Measurements from ENCODE around the gene IGF2BP2.

Gene IGF2BP2

DNA sequence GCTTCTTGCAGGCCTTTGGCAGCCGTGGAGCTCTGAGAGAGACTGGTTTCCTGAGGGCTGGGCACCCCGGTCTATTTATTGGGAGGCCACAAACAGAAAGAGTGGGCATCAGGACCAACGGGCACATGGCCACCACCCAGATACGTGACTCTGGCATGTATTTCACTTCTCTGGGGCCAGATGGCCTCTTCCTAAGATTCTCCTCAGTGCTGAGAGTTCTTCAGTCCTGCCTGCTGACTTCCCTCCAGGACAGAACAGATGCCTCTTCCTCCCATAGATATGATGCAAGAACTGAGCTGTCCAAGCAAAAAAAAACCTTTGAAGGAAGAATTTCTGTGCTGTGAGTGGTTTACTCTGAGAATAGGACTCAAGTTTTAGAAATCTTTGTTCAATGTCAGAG, 107.7 kb downstream of the IGF2BP2 start:
- Histone ChIP-seq H2BK120ac (ENCODE audit: insufficient read depth, low read length, poor library complexity) (peak overlapping the region; percentile 17), H3K27me3 (ENCODE audit: insufficient read depth, low read length) (no peaks in the 10 kb centered on the region), H3K36me3 (ENCODE audit: control insufficient read depth in 1 of 2, insufficient read depth in 2 of 2, low read length in 2 of 2) (peaks cover 3 to 8% of the 10 kb centered on the region in 2 experiments), H3K18ac (ENCODE audit: low read length) (peak overlapping the region; percentile 42), H3K9ac (ENCODE audit: low read length) (no peak overlapping the region), H4K8ac (ENCODE audit: low read depth, low read length) (peak overlapping the region; percentile 26), H3K4me1 (ENCODE audit: control insufficient read depth in 1 of 2, insufficient read depth in 2 of 2, low read length in 2 of 2) (peaks cover 28 to 31% of the 10 kb centered on the region in 2 experiments), H3K4ac (ENCODE audit: low read depth, low read length) (peak overlapping the region; percentile 87), H3K23ac (ENCODE audit: low read length) (no peak overlapping the region), H3K27ac (ENCODE audit: low read depth, low read length) (peak overlapping the region; percentile 73), H2AK5ac (ENCODE audit: low read length) (no peak overlapping the region), H4K12ac (ENCODE audit: low read depth, low read length) (no peak overlapping the region), H2BK12ac (ENCODE audit: low read length) (peak overlapping the region; percentile 25), H3K9me3 (ENCODE audit: insufficient read depth, low read depth, low read length) (no peaks in the 10 kb centered on the region), H2AFZ (ENCODE audit: insufficient read depth, low read length, poor library complexity) (no peak overlapping the region), H3K79me2 (ENCODE audit: control insufficient read depth, insufficient read depth, low read length, poor library complexity) (peaks cover 7% of the 10 kb centered on the region), H3K4me3 (ENCODE audit: low read depth, low read length) (no peak overlapping the region), H3K4me2 (ENCODE audit: low read length) (no peak overlapping the region), H3K14ac (ENCODE audit: low read length) (peak overlapping the region; percentile 16), H3K79me1 (ENCODE audit: low read length) (peaks cover 13% of the 10 kb centered on the region), H4K91ac (ENCODE audit: low read depth, low read length) (peak overlapping the region; percentile 42), H2BK5ac (ENCODE audit: low read depth, low read length, poor library complexity) (peak overlapping the region; percentile 25)
- WGBS (ENCODE audit: extremely low coverage, insufficient coverage, insufficient read length) = no CpG with 5 or more reads among the region's 4 CpGs
- peak in 1 of 2 donors; percentile 53 for DNase-seq

DNA sequence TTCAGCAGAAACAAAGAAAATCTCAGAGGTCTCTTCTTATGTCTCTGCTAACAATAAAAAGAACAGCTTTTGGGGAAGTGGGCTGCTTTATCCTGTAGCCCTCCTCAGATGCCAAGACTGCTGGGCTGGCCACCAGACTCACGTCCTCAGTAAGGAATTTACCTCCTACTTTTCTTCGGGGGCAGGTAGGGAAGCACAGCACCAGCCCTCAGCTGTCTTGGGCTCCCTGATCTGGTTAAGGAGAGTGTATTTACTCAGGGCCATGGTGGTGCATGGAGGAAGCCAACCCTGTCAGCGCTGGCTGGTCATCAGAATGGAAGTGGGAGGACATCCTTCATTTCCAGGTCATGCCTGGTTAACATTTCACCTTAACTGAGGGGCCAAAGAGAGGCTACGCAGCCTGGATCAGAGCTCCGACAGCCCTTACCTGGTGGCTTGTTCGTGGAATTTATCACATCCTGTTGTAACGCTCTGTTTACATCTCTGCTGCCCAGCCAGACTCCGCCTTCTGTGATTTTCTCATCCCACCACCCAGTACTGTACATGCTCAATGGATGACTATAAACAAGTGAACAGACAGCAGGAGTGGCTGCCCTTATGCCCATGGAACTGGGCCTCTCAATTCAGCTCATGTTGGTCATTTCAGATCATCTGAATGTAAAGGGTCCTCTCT, 108.3 kb downstream of the IGF2BP2 start:
- H3K14ac ChIP-seq (ENCODE audit: low read length) = peak overlapping the region; percentile 16
- H2BK120ac ChIP-seq (ENCODE audit: insufficient read depth, low read length, poor library complexity) = peak overlapping the region; percentile 17
- H3K4me2 ChIP-seq (ENCODE audit: low read length) = no peak overlapping the region
- peak overlapping the region; percentile 85 for H3K18ac ChIP-seq (ENCODE audit: low read length)
- H4K12ac ChIP-seq (ENCODE audit: low read depth, low read length) = no peak overlapping the region
- H3K4ac ChIP-seq (ENCODE audit: low read depth, low read length) = peak overlapping the region; percentile 87
- H3K79me1 ChIP-seq (ENCODE audit: low read length) = peaks cover 13% of the 10 kb centered on the region
- H3K9ac ChIP-seq (ENCODE audit: low read length) = no peak overlapping the region
- H3K36me3 ChIP-seq (ENCODE audit: control insufficient read depth in 1 of 2, insufficient read depth in 2 of 2, low read length in 2 of 2) = peaks cover 3 to 8% of the 10 kb centered on the region in 2 experiments
- no peak for DNase-seq
- peak overlapping the region; percentile 26 for H4K8ac ChIP-seq (ENCODE audit: low read depth, low read length)
- H2AFZ ChIP-seq (ENCODE audit: insufficient read depth, low read length, poor library complexity) = peak overlapping the region; percentile 17
- no peaks in the 10 kb centered on the region for H3K27me3 ChIP-seq (ENCODE audit: insufficient read depth, low read length)
- peak overlapping the region; percentile 25 for H2BK12ac ChIP-seq (ENCODE audit: low read length)
- H3K4me3 ChIP-seq (ENCODE audit: low read depth, low read length) = no peak overlapping the region
- peaks cover 29 to 33% of the 10 kb centered on the region in 2 experiments for H3K4me1 ChIP-seq (ENCODE audit: control insufficient read depth in 1 of 2, insufficient read depth in 2 of 2, low read length in 2 of 2)
- H3K23ac ChIP-seq (ENCODE audit: low read length) = no peak overlapping the region
- H3K79me2 ChIP-seq (ENCODE audit: control insufficient read depth, insufficient read depth, low read length, poor library complexity) = peaks cover 7% of the 10 kb centered on the region
- H2BK5ac ChIP-seq (ENCODE audit: low read depth, low read length, poor library complexity) = peak overlapping the region; percentile 50
- WGBS (ENCODE audit: extremely low coverage, insufficient coverage, insufficient read length) = no CpG with 5 or more reads among the region's 8 CpGs
- peak overlapping the region; percentile 63 for H2AK5ac ChIP-seq (ENCODE audit: low read length)
- peak overlapping the region; percentile 42 for H4K91ac ChIP-seq (ENCODE audit: low read depth, low read length)
- no peaks in the 10 kb centered on the region for H3K9me3 ChIP-seq (ENCODE audit: insufficient read depth, low read depth, low read length)
- peak overlapping the region; percentile 53 for H3K27ac ChIP-seq (ENCODE audit: low read depth, low read length)

DNA sequence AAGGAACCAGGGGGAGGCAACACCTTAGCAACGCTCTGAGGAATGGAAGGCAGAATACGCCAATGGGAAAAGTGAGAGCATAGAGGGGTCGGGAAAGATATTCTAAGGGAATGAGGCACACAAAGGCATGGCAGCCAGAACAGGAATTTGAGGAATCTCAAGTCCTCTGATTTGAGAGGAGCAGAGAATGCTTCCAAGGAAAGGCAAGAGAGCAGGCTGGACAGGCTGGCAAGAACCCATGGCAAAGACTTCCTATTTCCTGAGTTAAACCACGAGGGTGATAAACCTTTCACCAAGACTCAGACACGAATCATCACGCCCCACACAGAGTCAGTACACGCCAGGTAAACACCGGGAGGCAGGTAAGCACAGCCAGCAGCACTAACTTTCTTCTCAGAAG, 109.8 kb downstream of the IGF2BP2 start:
- H3K27me3 ChIP-seq (ENCODE audit: insufficient read depth, low read length) = no peaks in the 10 kb centered on the region
- H3K14ac ChIP-seq (ENCODE audit: low read length) = no peak overlapping the region
- H3K18ac ChIP-seq (ENCODE audit: low read length) = no peak overlapping the region
- no peak overlapping the region for H2BK120ac ChIP-seq (ENCODE audit: insufficient read depth, low read length, poor library complexity)
- H4K91ac ChIP-seq (ENCODE audit: low read depth, low read length) = no peak overlapping the region
- H2BK12ac ChIP-seq (ENCODE audit: low read length) = no peak overlapping the region
- H3K27ac ChIP-seq (ENCODE audit: low read depth, low read length) = no peak overlapping the region
- peak in 1 of 2 donors; percentile 22 for DNase-seq
- no peak overlapping the region for H3K4ac ChIP-seq (ENCODE audit: low read depth, low read length)
- no peak overlapping the region for H2AFZ ChIP-seq (ENCODE audit: insufficient read depth, low read length, poor library complexity)
- H3K79me2 ChIP-seq (ENCODE audit: control insufficient read depth, insufficient read depth, low read length, poor library complexity) = peaks cover 7% of the 10 kb centered on the region
- H3K23ac ChIP-seq (ENCODE audit: low read length) = no peak overlapping the region
- H4K8ac ChIP-seq (ENCODE audit: low read depth, low read length) = no peak overlapping the region
- peaks cover 31 to 35% of the 10 kb centered on the region in 2 experiments for H3K4me1 ChIP-seq (ENCODE audit: control insufficient read depth in 1 of 2, insufficient read depth in 2 of 2, low read length in 2 of 2)
- peaks cover 2 to 3% of the 10 kb centered on the region in 2 experiments for H3K36me3 ChIP-seq (ENCODE audit: control insufficient read depth in 1 of 2, insufficient read depth in 2 of 2, low read length in 2 of 2)
- no peak overlapping the region for H3K4me3 ChIP-seq (ENCODE audit: low read depth, low read length)
- H2BK5ac ChIP-seq (ENCODE audit: low read depth, low read length, poor library complexity) = no peak overlapping the region
- no CpG with 5 or more reads among the region's 8 CpGs for WGBS (ENCODE audit: extremely low coverage, insufficient coverage, insufficient read length)
- H3K9me3 ChIP-seq (ENCODE audit: insufficient read depth, low read depth, low read length) = no peaks in the 10 kb centered on the region
- H4K12ac ChIP-seq (ENCODE audit: low read depth, low read length) = no peak overlapping the region
- H2AK5ac ChIP-seq (ENCODE audit: low read length) = no peak overlapping the region
- peaks cover 13% of the 10 kb centered on the region for H3K79me1 ChIP-seq (ENCODE audit: low read length)
- no peak overlapping the region for H3K9ac ChIP-seq (ENCODE audit: low read length)
- peak overlapping the region; percentile 42 for H3K4me2 ChIP-seq (ENCODE audit: low read length)

DNA sequence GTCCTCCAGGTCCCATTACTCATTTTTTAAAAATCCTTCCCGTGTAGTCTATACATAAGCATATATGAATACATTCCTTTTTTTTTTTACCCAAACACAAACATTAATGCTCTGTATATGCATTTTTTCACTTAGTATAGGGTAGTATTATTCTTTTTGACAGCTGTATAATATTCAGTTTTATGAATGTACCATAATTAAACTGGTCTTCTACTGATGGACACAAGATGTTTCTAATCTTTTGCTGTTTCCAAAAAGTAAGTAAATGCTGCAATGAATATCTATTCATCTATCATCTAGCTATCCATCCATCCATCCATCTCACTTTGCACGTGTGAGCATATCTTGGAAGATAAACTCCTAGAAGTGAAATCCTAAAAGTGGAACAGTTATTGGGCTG, 110.8 kb downstream of the IGF2BP2 start:
- H2BK12ac ChIP-seq (ENCODE audit: low read length) = no peak overlapping the region
- H3K27ac ChIP-seq (ENCODE audit: low read depth, low read length) = no peak overlapping the region
- no peak overlapping the region for H3K4me3 ChIP-seq (ENCODE audit: low read depth, low read length)
- H2BK120ac ChIP-seq (ENCODE audit: insufficient read depth, low read length, poor library complexity) = no peak overlapping the region
- H3K4ac ChIP-seq (ENCODE audit: low read depth, low read length) = no peak overlapping the region
- H3K9ac ChIP-seq (ENCODE audit: low read length) = no peak overlapping the region
- H3K18ac ChIP-seq (ENCODE audit: low read length) = no peak overlapping the region
- peaks cover 7% of the 10 kb centered on the region for H3K79me2 ChIP-seq (ENCODE audit: control insufficient read depth, insufficient read depth, low read length, poor library complexity)
- H3K36me3 ChIP-seq (ENCODE audit: control insufficient read depth in 1 of 2, insufficient read depth in 2 of 2, low read length in 2 of 2) = peaks cover 2 to 3% of the 10 kb centered on the region in 2 experiments
- WGBS (ENCODE audit: extremely low coverage, insufficient coverage, insufficient read length) = no CpG with 5 or more reads among the region's 2 CpGs
- no peak overlapping the region for H4K12ac ChIP-seq (ENCODE audit: low read depth, low read length)
- no peak overlapping the region for H4K8ac ChIP-seq (ENCODE audit: low read depth, low read length)
- H4K91ac ChIP-seq (ENCODE audit: low read depth, low read length) = no peak overlapping the region
- peaks cover 31 to 33% of the 10 kb centered on the region in 2 experiments for H3K4me1 ChIP-seq (ENCODE audit: control insufficient read depth in 1 of 2, insufficient read depth in 2 of 2, low read length in 2 of 2)
- H2BK5ac ChIP-seq (ENCODE audit: low read depth, low read length, poor library complexity) = no peak overlapping the region
- H2AFZ ChIP-seq (ENCODE audit: insufficient read depth, low read length, poor library complexity) = no peak overlapping the region
- H3K27me3 ChIP-seq (ENCODE audit: insufficient read depth, low read length) = no peaks in the 10 kb centered on the region
- peaks cover 13% of the 10 kb centered on the region for H3K79me1 ChIP-seq (ENCODE audit: low read length)
- no peak overlapping the region for H3K4me2 ChIP-seq (ENCODE audit: low read length)
- no peaks in the 10 kb centered on the region for H3K9me3 ChIP-seq (ENCODE audit: insufficient read depth, low read depth, low read length)
- no peak overlapping the region for H3K14ac ChIP-seq (ENCODE audit: low read length)
- no peak overlapping the region for H2AK5ac ChIP-seq (ENCODE audit: low read length)
- H3K23ac ChIP-seq (ENCODE audit: low read length) = no peak overlapping the region
- no peak for DNase-seq
